Stomach smooth muscle (tissue), 2 donors: Measurements from ENCODE around the gene RMC1.
"Not testable (repeated sequence)": the region's sequence is repeated elsewhere in the genome, so short reads cannot be mapped to it uniquely, and the experiment has no call there.

ENCODE experiments used
- H3K27ac ChIP-seq: one replicate; pipeline ENCODE4 v1.7.0; 2013; ENCODE audit warnings: mild to moderate bottlenecking, low read length, inconsistent platforms
- H3K27me3 ChIP-seq, 2 donors: one replicate each; pipeline ENCODE4 v1.7.0; 2013; ENCODE audit warnings: low read length in 2 of 2; ENCODE audit not compliant: insufficient read depth in 2 of 2, control insufficient read depth in 1 of 2
- H3K36me3 ChIP-seq, 2 donors: one replicate each; pipeline ENCODE4 v1.7.0; 2013; ENCODE audit warnings: low read length in 2 of 2; ENCODE audit not compliant: control insufficient read depth in 2 of 2, insufficient read depth in 2 of 2
- H3K4me1 ChIP-seq: one replicate; pipeline ENCODE4 v1.7.0; 2013; ENCODE audit warnings: low read length; ENCODE audit not compliant: control insufficient read depth, insufficient read depth
- H3K4me3 ChIP-seq, 2 donors: one replicate each; pipeline ENCODE4 v1.7.0; 2013; ENCODE audit warnings: low read length in 2 of 2
- H3K9ac ChIP-seq, 2 donors: one replicate each; pipeline ENCODE4 v1.7.0; 2013; ENCODE audit warnings: low read length in 2 of 2, mild to moderate bottlenecking in 1 of 2
- H3K9me3 ChIP-seq, 2 donors: one replicate each; pipeline ENCODE4 v1.7.0; 2013; ENCODE audit warnings: low read length in 2 of 2; ENCODE audit not compliant: control insufficient read depth in 2 of 2
- donor health status: healthy.
- donor health status: Pancreatic carcinoma.

RMC1 gene

DNA sequence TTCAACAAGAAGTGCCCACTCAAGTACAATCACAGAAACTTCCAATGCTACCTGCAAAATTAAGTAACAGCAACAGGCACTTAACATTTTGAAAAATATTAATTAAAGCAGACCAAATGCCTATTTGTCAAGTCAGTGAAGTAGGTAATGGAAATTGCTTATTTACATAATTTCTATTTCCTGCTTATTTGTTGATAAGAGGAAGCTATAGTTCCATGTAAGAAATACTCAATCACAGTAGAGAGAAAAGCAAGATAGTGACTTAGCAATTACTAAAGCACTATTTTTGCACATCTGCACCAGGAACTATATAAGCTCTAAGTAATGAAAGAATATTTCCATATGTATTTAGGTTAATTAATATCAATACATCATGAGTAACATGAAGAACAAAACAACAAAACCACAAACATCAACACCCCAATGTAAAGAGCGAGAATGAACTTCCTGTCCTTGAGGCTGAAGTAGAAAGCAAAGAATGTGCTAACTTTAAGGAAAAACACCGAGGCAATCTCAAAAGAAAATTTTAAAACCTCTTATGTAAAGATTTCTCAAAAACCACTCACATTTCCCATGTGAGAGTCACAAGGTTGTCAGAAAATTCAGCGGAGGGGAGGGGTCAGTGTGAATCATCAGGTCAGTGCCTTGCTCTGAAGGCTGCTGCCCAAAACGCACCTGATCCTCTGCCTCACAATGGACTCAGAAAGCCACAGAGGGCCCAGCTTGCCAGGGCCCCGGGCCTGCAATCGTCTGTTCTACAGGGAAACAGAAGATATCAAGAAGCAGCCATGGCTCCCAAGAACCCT is 70.5 kb downstream of the RMC1 start:
- Histone ChIP-seq H3K4me1 (peaks cover 2% of the 10 kb centered on the region), H3K36me3 (peaks cover 11 to 17% of the 10 kb centered on the region in 2 donors), H3K27ac (no peak overlapping the region), H3K9me3 (no peaks in the 10 kb centered on the region), H3K27me3 (no peaks in the 10 kb centered on the region), H3K9ac (no peak overlapping the region), H3K4me3 (no peak overlapping the region)

- H3K4me1 ChIP-seq, result peaks cover 2% of the 10 kb centered on the region
- no peaks in the 10 kb centered on the region for H3K9me3 ChIP-seq
- H3K27me3 ChIP-seq, result no peaks in the 10 kb centered on the region
- peaks cover 11 to 17% of the 10 kb centered on the region in 2 donors for H3K36me3 ChIP-seq
- H3K4me3 ChIP-seq, result no peak overlapping the region
- no peak overlapping the region for H3K9ac ChIP-seq
- no peak overlapping the region for H3K27ac ChIP-seq
Measured at GRCh38 chr18:23574611-23575308, 71.4 kb downstream of the RMC1 start.

GRCh38 chr18:23575309-23575651 is 72.0 kb downstream of the RMC1 start:
- H3K27me3 ChIP-seq, result no peaks in the 10 kb centered on the region
- H3K9ac ChIP-seq, result no peak overlapping the region
- H3K27ac ChIP-seq, result no peak overlapping the region
- H3K36me3 ChIP-seq, result peaks cover 11 to 15% of the 10 kb centered on the region in 2 donors
- H3K4me3 ChIP-seq, result no peak overlapping the region
- H3K9me3 ChIP-seq, result no peaks in the 10 kb centered on the region
- peaks cover 2% of the 10 kb centered on the region for H3K4me1 ChIP-seq

- not testable (repeated sequence) for H3K9ac ChIP-seq, H3K4me1 ChIP-seq, H3K9me3 ChIP-seq, H3K4me3 ChIP-seq, H3K27me3 ChIP-seq, H3K36me3 ChIP-seq, H3K27ac ChIP-seq
Measured at GRCh38 chr18:23577521-23577920, 74.2 kb downstream of the RMC1 start.

GRCh38 chr18:23578067-23578701 is 74.9 kb downstream of the RMC1 start:
- H3K4me3 ChIP-seq, result no peak overlapping the region
- H3K27ac ChIP-seq, result no peak overlapping the region
- peaks cover 3 to 10% of the 10 kb centered on the region in 2 donors for H3K36me3 ChIP-seq
- H3K9me3 ChIP-seq, result no peaks in the 10 kb centered on the region
- no peak overlapping the region for H3K9ac ChIP-seq
- H3K4me1 ChIP-seq, result peaks cover 2% of the 10 kb centered on the region
- no peaks in the 10 kb centered on the region for H3K27me3 ChIP-seq

- peaks cover 7% of the 10 kb centered on the region for H3K4me1 ChIP-seq
- no peaks in the 10 kb centered on the region for H3K9me3 ChIP-seq
- H3K4me3 ChIP-seq, result no peak overlapping the region
- no peak overlapping the region for H3K27ac ChIP-seq
- no peaks in the 10 kb centered on the region for H3K27me3 ChIP-seq
- H3K9ac ChIP-seq, result no peak overlapping the region
- H3K36me3 ChIP-seq, result peaks cover 0 to 10% of the 10 kb centered on the region in 2 donors
Measured at GRCh38 chr18:23578891-23579653, 75.8 kb downstream of the RMC1 start.

GRCh38 chr18:23580677-23581367 is 77.5 kb downstream of the RMC1 start:
- Histone ChIP-seq H3K27ac (no peak overlapping the region), H3K4me3 (no peak overlapping the region), H3K9ac (no peak overlapping the region), H3K36me3 (peaks cover 0 to 6% of the 10 kb centered on the region in 2 donors), H3K4me1 (peaks cover 17% of the 10 kb centered on the region), H3K9me3 (no peaks in the 10 kb centered on the region), H3K27me3 (no peaks in the 10 kb centered on the region)
